Osteoblast (primary cell): ENCODE data around the gene PLCG2. TPM values are rescaled to one million over a fixed set of nuclear protein-coding genes. Genes with fewer than 3 reads are reported as not detected.
A peak's percentile ranks its signal among the peaks of the same experiment; 100 is the strongest.
"Not testable (repeated sequence)": the region's sequence is repeated elsewhere in the genome, so short reads cannot be mapped to it uniquely, and the experiment has no call there.

Experiments used
- DNase-seq: peaks from one replicate; pipeline ENCODE4 v3.0.0; 2011; ENCODE audit warnings: low spot score, mixed read lengths; ENCODE audit not compliant: insufficient read length; ENCODE audit errors: missing footprints
- H2AFZ ChIP-seq: 2 replicates; pipeline ENCODE4 v1.6.0; 2011; ENCODE audit warnings: mild to moderate bottlenecking, low read length
- H3K27ac ChIP-seq: 2 replicates; pipeline ENCODE4 v1.5.1; 2011; ENCODE audit warnings: mild to moderate bottlenecking, low read depth, low read length, moderate library complexity
- H3K27me3 ChIP-seq: 2 replicates; pipeline ENCODE4 v1.6.0; 2012; ENCODE audit warnings: mild to moderate bottlenecking, control low read depth, inconsistent platforms, low read length, moderate library complexity; ENCODE audit not compliant: insufficient read depth
- H3K36me3 ChIP-seq: 2 replicates; pipeline ENCODE4 v1.5.1; 2011; ENCODE audit warnings: mild to moderate bottlenecking, low read length, control low read depth, moderate library complexity; ENCODE audit not compliant: insufficient read depth
- H3K4me1 ChIP-seq: 2 replicates; pipeline ENCODE4 v1.5.1; 2011; ENCODE audit warnings: mild to moderate bottlenecking, low read length, control low read depth, moderate library complexity; ENCODE audit not compliant: insufficient read depth
- H3K4me2 ChIP-seq: 2 replicates; pipeline ENCODE4 v1.6.0; 2011; ENCODE audit warnings: mild to moderate bottlenecking, low read length; ENCODE audit not compliant: insufficient read depth
- H3K4me3 ChIP-seq: fragments of 200-600 bp; sonication (generic); 3 replicates; pipeline ENCODE4 v1.5.1; 2012; ENCODE audit warnings: mild to moderate bottlenecking, low read length, inconsistent platforms; ENCODE audit not compliant: insufficient read depth
- H3K79me2 ChIP-seq: 2 replicates; pipeline ENCODE4 v1.6.0; 2012; ENCODE audit warnings: mild to moderate bottlenecking, low read length, control low read depth, inconsistent platforms; ENCODE audit not compliant: insufficient read depth
- H3K9me3 ChIP-seq: 2 replicates; pipeline ENCODE4 v1.5.1; 2011; ENCODE audit warnings: low read depth, low read length, control low read depth
- H4K20me1 ChIP-seq: 2 replicates; pipeline ENCODE4 v1.6.0; 2012; ENCODE audit warnings: mild to moderate bottlenecking, low read length, control low read depth; ENCODE audit not compliant: insufficient read depth
- CTCF ChIP-seq: IDR thresholded peaks from 2 replicates; pipeline ENCODE4 v1.5.1; 2011; ENCODE audit warnings: mild to moderate bottlenecking, low read depth, low read length, moderate library complexity; ENCODE audit errors: extremely low read depth
- total RNA-seq: library from RNA; depleted of rRNA; stranded (reverse); fragments of >200 nt; gene quantifications from 2 replicates; pipeline ENCODE4 v1.2.3, GENCODE V29; 2012

Gene PLCG2
- total RNA-seq, 1 donor = 1.1 TPM

- no peak overlapping the region for H3K4me2 ChIP-seq
- H3K4me3 ChIP-seq = no peak overlapping the region
- no peaks in the 10 kb centered on the region for H4K20me1 ChIP-seq
- peak; percentile 45 for DNase-seq
- no peak overlapping the region for H2AFZ ChIP-seq
- no peaks in the 10 kb centered on the region for H3K27me3 ChIP-seq
- H3K4me1 ChIP-seq = no peaks in the 10 kb centered on the region
- H3K36me3 ChIP-seq = no peaks in the 10 kb centered on the region
- H3K79me2 ChIP-seq = no peaks in the 10 kb centered on the region
- no peak overlapping the region for H3K27ac ChIP-seq
- H3K9me3 ChIP-seq = peaks cover 4% of the 10 kb centered on the region
- TF ChIP-seq CTCF = no peak
These were observed 194.6 kb downstream of the PLCG2 start for GRCh38 chr16:81973737-81974136.

- TF ChIP-seq CTCF = no peak
- Histone ChIP-seq H3K9me3 (peaks cover 4% of the 10 kb centered on the region), H3K27me3 (no peaks in the 10 kb centered on the region), H3K4me3 (no peak overlapping the region), H3K4me2 (no peak overlapping the region), H4K20me1 (no peaks in the 10 kb centered on the region), H3K36me3 (no peaks in the 10 kb centered on the region), H2AFZ (no peak overlapping the region), H3K79me2 (no peaks in the 10 kb centered on the region), H3K4me1 (no peaks in the 10 kb centered on the region), H3K27ac (no peak overlapping the region)
- no peak for DNase-seq
These were observed 196.5 kb downstream of the PLCG2 start for GRCh38 chr16:81975637-81976036.

GRCh38 chr16:81977335-81977942, 198.3 kb downstream of the PLCG2 start:
- not testable (repeated sequence) for H3K27ac ChIP-seq, DNase-seq, H3K9me3 ChIP-seq

GRCh38 chr16:81987121-81987520, 208.0 kb downstream of the PLCG2 start:
- H3K4me2 ChIP-seq = no peak overlapping the region
- no peak overlapping the region for H3K27ac ChIP-seq
- H3K9me3 ChIP-seq = no peaks in the 10 kb centered on the region
- no peaks in the 10 kb centered on the region for H4K20me1 ChIP-seq
- DNase-seq = no peak
- no peaks in the 10 kb centered on the region for H3K79me2 ChIP-seq
- no peak overlapping the region for H3K4me3 ChIP-seq
- no peaks in the 10 kb centered on the region for H3K36me3 ChIP-seq
- H2AFZ ChIP-seq = no peak overlapping the region
- H3K4me1 ChIP-seq = no peaks in the 10 kb centered on the region
- TF ChIP-seq CTCF = no peak
- H3K27me3 ChIP-seq = no peaks in the 10 kb centered on the region

More at GRCh38 chr16:81977335-81977942, 198.3 kb downstream of the PLCG2 start:
- H3K4me3 ChIP-seq, H4K20me1 ChIP-seq, H2AFZ ChIP-seq, H3K4me1 ChIP-seq, H3K36me3 ChIP-seq, H3K79me2 ChIP-seq, H3K27me3 ChIP-seq, H3K4me2 ChIP-seq: not testable (repeated sequence)
